Activated T-cell treated with anti-CD3 and anti-CD28 coated beads, Interleukin-2, amount 50 U/mL, for 4 hours (primary cell): ENCODE results near the gene SEC31B. TPM values are rescaled to one million over a fixed set of nuclear protein-coding genes. Genes with fewer than 3 reads are reported as not detected.

ENCODE experiments used
- ATAC-seq, 2 donors: fragments of 200-7000 bp; cut with Tn5 transposase; one replicate each; pipeline ENCODE4 v1.10.0; 2021
- DNase-seq: peaks from one replicate; pipeline ENCODE4 v3.0.0-alpha.2; 2020
- H3K27me3 Mint-ChIP-seq: one replicate; pipeline ENCODE4 v1.8.0; 2021; ENCODE audit warnings: low read depth, mixed read lengths
- H3K36me3 Mint-ChIP-seq: one replicate; pipeline ENCODE4 v1.8.0; 2022; ENCODE audit warnings: mixed read lengths; ENCODE audit not compliant: insufficient read depth
- H3K4me1 Mint-ChIP-seq: one replicate; pipeline ENCODE4 v1.8.0; 2021; ENCODE audit warnings: low read depth, mixed read lengths
- H3K4me3 Mint-ChIP-seq: one replicate; pipeline ENCODE4 v1.8.0; 2021; ENCODE audit warnings: mild to moderate bottlenecking, moderate library complexity, mixed read lengths
- H3K9me3 Mint-ChIP-seq: one replicate; pipeline ENCODE4 v1.8.0; 2021; ENCODE audit warnings: mixed read lengths
- total RNA-seq, 3 donors: library from RNA; stranded (reverse); gene quantifications; one replicate each; pipeline ENCODE4 v1.2.1, GENCODE V29; 2021

The SEC31B gene
- total RNA-seq, 3 donors from 2014 or later: 6.2 to 7.6 (median 6.9) TPM

DNA sequence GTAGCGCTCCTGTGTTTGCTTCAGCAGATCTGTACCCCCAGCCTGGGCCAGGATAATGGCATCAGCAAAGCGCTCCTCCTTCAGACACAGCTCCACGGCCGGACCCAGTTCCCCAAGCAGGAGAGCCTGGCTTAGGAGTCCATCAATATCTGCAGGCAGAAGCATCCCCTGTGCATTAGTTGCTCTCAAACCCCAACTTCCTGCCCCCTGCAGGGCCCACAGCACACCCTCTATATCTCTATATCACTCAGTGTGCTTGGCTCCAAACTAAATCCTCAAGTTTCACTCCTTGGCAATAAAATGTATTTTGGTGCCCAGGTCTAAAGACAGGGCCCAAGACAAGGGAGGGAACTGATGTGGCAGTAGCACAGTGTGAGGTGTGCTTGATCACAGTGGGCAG, 21.6 kb downstream of the SEC31B start:
- Mint-ChIP-seq H3K9me3 (no peaks in the 10 kb centered on the region), H3K36me3 (peaks cover 47% of the 10 kb centered on the region), H3K27me3 (no peaks in the 10 kb centered on the region), H3K4me3 (no peak overlapping the region), H3K4me1 (no peaks in the 10 kb centered on the region)
- ATAC-seq (no peak), DNase-seq (no peak)

DNA sequence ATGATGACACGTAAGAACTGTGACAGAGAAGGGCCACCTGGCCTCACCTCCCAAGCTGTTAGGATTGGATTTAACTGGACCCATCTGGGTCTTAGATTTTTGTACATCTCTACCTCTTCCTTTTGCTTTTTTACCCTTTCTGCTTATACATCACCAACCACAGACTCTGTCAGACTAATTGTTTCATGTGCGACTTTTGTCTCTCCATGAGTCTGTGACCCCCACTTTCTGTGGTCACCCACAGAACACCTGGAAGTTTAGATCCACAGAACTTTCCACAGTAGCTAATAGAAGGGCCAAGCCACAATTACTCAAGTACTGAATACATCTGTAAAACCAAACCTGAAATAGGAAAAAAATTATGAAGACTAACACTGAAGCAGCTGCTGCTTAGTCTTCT, 23.1 kb downstream of the SEC31B start:
- Mint-ChIP-seq H3K4me1 (no peaks in the 10 kb centered on the region), H3K9me3 (no peaks in the 10 kb centered on the region), H3K4me3 (no peak overlapping the region), H3K27me3 (no peaks in the 10 kb centered on the region), H3K36me3 (peaks cover 46% of the 10 kb centered on the region)
- ATAC-seq (no peak), DNase-seq (no peak)

DNA sequence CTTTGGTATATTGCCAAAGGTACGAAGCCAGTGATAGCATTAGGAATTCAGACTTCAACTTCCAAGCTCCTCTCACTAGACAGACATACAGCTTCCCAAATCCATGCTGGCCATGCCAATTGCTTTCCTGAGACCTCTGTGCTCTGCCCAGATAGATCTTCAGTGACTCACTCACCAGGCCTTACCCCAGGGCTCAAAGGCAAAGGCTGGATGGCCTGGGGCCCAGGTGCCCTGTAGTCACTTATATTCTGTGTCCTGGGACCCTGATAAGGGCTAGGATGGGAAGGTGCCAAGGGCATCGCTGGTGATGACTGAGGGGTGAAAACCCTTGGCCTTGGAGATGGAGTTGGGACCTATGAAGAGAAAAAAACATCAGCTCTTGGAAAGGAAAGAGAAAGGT, 29.1 kb downstream of the SEC31B start:
- Mint-ChIP-seq H3K9me3 (no peaks in the 10 kb centered on the region), H3K27me3 (no peaks in the 10 kb centered on the region), H3K4me1 (no peaks in the 10 kb centered on the region), H3K4me3 (no peak overlapping the region), H3K36me3 (peaks cover 25% of the 10 kb centered on the region)
- DNase-seq: no peak
- ATAC-seq: no peak

DNA sequence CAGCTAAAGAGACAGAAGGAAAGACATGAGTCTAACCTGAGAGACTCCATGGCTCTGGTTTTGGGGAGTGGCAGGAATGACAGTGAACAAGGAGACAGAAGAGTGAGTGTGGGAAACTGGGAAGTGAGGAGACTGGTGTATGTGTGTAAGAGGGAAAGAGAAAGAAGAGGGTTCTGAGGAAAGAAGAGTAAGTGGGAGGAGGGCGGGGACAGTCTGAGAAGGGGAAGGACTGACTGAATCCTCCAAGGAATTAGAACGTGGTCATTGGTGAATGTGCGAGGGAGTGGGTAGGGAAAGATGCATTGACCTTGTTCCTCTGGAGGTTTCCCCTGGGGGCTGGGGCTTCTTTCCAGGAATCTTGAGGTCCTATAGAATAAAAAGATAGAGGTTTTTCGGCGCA, 30.3 kb downstream of the SEC31B start:
- no peak for DNase-seq
- no peaks in the 10 kb centered on the region for H3K9me3 Mint-ChIP-seq
- no peak for ATAC-seq
- H3K4me1 Mint-ChIP-seq: no peaks in the 10 kb centered on the region
- H3K36me3 Mint-ChIP-seq: peaks cover 24% of the 10 kb centered on the region
- H3K27me3 Mint-ChIP-seq: no peaks in the 10 kb centered on the region
- no peak overlapping the region for H3K4me3 Mint-ChIP-seq

DNA sequence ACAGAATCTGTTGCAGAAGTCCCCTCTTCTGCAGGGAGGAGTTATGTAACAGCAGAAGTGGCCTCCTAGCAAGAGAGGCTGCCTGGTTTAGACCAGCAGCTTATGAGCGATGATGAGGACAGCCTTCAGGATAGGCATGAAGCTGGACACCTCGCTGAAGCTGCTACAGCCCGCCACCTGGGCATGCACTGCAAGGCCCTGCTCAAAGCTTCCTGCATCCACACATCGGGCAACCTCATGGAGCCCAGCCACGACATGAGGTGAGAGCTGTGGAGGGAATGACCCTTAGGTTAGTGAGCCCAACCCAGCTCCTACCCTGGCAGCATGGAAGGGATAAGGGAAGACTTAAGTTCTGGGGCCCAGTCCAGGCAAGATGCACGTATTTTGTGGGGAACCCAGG, 32.1 kb downstream of the SEC31B start:
- DNase-seq: no peak
- H3K27me3 Mint-ChIP-seq: no peaks in the 10 kb centered on the region
- H3K4me1 Mint-ChIP-seq: peaks cover 9% of the 10 kb centered on the region
- H3K9me3 Mint-ChIP-seq: no peaks in the 10 kb centered on the region
- H3K36me3 Mint-ChIP-seq: peaks cover 16% of the 10 kb centered on the region
- ATAC-seq: no peak
- no peak overlapping the region for H3K4me3 Mint-ChIP-seq

DNA sequence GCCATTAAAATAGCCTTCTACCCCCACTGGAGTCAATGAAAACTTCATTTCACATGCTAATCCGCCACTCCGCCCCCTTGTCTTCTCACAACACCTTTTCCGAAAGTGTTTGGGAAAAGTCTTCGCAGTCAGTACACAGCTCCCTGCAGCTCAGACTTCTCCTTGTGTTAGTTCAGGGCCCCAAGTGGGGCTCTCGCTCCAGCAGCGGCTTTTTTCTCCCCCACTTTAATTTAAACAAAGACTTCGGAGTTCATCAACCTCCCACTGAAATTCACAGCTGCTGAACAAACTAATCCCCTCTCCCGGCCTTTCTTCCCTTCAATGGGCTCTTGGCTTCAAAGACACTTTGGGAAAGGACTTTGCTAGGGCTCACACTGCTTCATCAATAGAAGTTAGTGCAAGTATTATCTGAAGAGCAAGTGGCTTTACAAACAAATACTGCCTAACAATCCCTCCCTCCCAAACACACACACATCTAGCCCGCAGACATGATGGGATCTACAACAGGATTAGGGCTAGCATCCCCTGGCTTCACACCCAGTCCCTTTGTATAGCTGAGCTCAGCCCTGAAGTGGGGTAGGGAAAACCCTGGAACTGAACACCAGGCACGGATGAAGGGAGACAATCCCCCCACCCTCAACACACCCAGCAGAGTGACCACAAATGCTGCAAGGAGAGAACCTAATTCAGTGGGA, 33.7 kb downstream of the SEC31B start:
- DNase-seq (no peak), ATAC-seq (no peak)
- Mint-ChIP-seq H3K9me3 (no peaks in the 10 kb centered on the region), H3K4me1 (peaks cover 16% of the 10 kb centered on the region), H3K27me3 (peaks cover 3% of the 10 kb centered on the region), H3K36me3 (peaks cover 15% of the 10 kb centered on the region), H3K4me3 (no peak overlapping the region)

DNA sequence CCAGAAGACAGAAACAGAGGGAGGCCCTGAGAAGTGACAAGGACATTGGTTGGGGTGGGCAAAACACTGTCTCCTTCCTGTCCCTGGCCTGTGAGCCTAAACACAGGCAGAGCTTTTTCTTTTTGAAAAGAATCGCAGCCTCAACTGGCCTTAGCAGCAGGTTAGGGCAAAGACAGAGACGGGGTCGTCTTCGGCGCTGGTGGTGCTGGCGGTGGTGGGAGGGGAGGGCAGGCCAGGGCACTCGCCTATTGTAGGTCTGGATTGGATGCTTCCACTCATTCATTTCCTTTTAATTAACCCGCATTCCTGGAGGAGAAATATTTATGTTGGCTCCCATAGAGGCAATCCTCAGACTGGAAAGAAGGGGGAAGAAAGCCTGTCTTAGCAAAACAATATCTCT, 34.3 kb downstream of the SEC31B start:
- Mint-ChIP-seq H3K4me1 (peaks cover 16% of the 10 kb centered on the region), H3K9me3 (no peaks in the 10 kb centered on the region)
- DNase-seq: no peak

DNA sequence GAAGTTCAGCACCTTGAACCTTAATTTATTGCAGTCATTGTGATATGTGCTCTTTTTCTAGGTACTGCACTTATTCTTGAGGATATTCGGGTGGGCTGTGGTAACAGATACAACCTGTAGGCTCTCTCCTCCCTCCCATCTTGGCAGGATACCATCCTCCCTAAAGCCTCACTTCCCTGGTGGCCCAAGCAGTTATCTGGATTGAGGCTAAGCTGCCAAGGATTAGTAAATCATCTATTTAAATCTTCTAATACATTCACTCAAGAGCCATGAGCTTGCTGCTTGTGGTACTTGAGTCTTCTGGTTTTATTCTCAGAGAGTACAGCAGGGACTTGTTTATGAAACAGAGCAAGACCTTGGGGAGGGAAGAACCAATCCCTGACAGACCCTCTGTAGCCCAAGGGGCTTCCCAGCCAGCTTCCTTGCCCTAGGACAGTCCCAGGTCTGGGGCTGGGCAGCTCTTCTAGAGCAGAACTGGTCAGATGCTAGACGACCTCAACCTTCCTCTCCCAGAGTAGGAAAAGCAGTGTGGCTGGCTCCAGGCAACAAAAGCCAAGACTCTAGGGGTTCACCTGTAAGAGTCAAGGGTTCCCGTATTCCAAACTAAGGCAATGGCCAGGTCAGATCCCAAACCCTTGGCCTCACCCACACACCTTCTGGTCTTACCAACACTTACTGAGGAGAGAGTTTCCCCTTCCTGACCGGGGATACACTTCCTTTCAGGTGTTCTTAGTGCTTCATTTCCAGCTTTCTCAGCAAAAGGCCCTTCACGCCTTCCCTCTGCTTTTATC, 35.6 kb downstream of the SEC31B start:
- Mint-ChIP-seq H3K27me3 (peaks cover 17% of the 10 kb centered on the region), H3K9me3 (no peaks in the 10 kb centered on the region), H3K4me3 (no peak overlapping the region), H3K4me1 (peaks cover 16% of the 10 kb centered on the region), H3K36me3 (peaks cover 4% of the 10 kb centered on the region)
- ATAC-seq: no peak
- no peak for DNase-seq

More for the DNA sequence above, 34.3 kb downstream of the SEC31B start:
- Mint-ChIP-seq H3K36me3 (peaks cover 12% of the 10 kb centered on the region), H3K27me3 (peaks cover 6% of the 10 kb centered on the region), H3K4me3 (no peak overlapping the region)
- ATAC-seq: no peak

DNA sequence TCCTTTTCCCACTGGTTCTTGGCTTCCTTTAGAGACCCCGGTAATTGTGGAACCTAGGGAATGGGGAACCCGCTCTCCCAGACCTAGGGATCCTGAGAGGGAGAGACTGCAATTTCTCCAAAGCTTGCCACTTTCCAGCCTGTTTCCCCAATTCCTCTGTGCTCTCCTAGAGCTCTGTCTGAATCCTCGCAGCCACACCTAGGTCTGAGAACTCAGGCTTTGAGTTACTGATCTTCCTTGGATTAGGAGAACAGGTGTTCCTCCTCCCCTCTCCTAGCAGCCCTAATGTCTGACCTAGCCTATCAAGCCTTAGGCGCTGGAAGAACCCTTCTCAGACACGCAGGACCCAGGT, 36.9 kb downstream of the SEC31B start:
- Mint-ChIP-seq H3K36me3 (peaks cover 2% of the 10 kb centered on the region), H3K4me3 (peak overlapping the region; percentile 82), H3K9me3 (no peaks in the 10 kb centered on the region), H3K4me1 (peaks cover 16% of the 10 kb centered on the region), H3K27me3 (peaks cover 28% of the 10 kb centered on the region)
- DNase-seq (no peak), ATAC-seq (no peak)

DNA sequence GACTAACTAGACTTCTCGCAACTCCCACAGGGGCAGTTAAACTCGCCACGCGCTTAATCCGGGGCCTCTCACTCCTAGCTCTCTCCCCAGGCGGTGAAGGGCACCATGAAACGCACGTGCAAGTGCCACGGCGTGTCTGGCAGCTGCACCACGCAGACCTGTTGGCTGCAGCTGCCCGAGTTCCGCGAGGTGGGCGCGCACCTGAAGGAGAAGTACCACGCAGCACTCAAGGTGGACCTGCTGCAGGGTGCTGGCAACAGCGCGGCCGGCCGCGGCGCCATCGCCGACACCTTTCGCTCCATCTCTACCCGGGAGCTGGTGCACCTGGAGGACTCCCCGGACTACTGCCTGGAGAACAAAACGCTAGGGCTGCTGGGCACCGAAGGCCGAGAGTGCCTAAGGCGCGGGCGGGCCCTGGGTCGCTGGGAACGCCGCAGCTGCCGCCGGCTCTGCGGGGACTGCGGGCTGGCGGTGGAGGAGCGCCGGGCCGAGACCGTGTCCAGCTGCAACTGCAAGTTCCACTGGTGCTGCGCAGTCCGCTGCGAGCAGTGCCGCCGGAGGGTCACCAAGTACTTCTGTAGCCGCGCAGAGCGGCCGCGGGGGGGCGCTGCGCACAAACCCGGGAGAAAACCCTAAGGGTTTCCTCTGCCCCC, 37.4 kb downstream of the SEC31B start:
- peaks cover 2% of the 10 kb centered on the region for H3K36me3 Mint-ChIP-seq
- ATAC-seq (peak; percentile 66 to 67), DNase-seq (peak; percentile 60)
- H3K9me3 Mint-ChIP-seq: no peaks in the 10 kb centered on the region
- peaks cover 16% of the 10 kb centered on the region for H3K4me1 Mint-ChIP-seq
- peaks cover 28% of the 10 kb centered on the region for H3K27me3 Mint-ChIP-seq
- H3K4me3 Mint-ChIP-seq: peak overlapping the region; percentile 82

DNA sequence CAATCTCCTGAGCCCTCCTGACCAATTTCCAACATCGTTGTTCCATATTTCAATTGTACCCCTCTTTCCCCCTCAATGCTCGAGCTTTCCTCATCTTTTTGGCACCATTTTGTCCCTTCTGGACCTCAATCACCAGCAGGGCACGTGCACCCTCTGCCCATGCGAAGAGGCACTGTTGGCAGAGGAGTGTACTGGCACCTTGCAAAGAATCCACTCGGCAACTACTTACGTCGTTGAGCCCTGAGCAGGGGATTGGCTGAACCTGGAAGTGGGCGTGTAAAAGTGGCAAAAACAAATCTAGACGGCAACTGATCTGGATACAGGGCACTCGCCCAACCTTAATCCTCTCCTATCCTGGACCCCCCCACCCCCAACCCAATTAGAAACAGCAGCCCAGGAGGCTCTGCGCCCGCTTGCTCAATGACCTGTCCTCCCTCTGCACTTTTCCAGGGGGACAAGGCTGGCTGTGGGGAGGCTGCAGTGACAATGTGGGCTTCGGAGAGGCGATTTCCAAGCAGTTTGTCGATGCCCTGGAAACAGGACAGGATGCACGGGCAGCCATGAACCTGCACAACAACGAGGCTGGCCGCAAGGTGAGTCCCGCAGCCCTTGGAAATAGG, 38.1 kb downstream of the SEC31B start:
- peak; percentile 88 for DNase-seq
- H3K4me1 Mint-ChIP-seq: peaks cover 16% of the 10 kb centered on the region
- peak; percentile 95 to 96 for ATAC-seq
- H3K9me3 Mint-ChIP-seq: no peaks in the 10 kb centered on the region
- peak overlapping the region; percentile 82 for H3K4me3 Mint-ChIP-seq
- no peaks in the 10 kb centered on the region for H3K36me3 Mint-ChIP-seq
- H3K27me3 Mint-ChIP-seq: peaks cover 28% of the 10 kb centered on the region

DNA sequence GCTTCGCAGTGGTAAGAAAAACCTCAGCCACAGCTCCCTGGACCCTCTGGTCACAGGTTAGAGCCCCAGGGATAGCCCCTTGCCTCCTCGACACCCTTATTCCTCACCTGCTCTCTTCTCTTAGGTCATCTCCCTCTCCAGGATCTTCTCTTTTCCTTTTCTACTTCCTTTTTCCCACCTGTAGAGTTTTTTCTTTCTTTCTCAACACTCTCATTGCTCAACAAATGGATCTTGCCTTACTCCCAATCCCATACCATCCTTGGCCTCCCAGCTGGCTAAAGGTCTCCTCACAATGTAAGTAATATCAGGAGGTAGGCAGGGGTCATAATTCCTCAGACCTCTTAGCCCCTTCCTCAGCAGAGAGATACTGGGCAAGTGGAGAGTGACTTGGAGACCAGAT, 39.7 kb downstream of the SEC31B start:
- H3K36me3 Mint-ChIP-seq: no peaks in the 10 kb centered on the region
- no peaks in the 10 kb centered on the region for H3K9me3 Mint-ChIP-seq
- H3K27me3 Mint-ChIP-seq: peaks cover 28% of the 10 kb centered on the region
- H3K4me1 Mint-ChIP-seq: peaks cover 16% of the 10 kb centered on the region
- no peak for DNase-seq
- no peak for ATAC-seq
- no peak overlapping the region for H3K4me3 Mint-ChIP-seq

DNA sequence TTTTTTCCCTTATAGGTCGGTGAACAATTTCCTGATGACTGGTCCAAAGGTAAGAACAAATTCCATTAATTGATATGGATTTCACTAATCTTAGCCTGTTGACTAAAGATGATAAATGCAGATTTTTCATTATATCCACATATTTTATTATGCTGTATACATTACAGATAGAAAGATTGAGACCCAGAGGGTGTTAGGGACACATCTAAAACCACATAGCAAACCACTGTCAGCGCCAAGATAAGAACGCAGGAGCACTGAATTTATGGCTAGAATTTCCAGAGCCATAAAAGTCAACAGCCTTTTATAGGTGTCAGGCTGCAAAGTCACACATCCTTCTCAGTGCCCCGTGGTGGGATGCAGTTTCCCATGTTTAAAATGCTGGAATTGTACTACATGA, 40.6 kb downstream of the SEC31B start:
- no peaks in the 10 kb centered on the region for H3K9me3 Mint-ChIP-seq
- DNase-seq (no peak), ATAC-seq (no peak)
- peaks cover 31% of the 10 kb centered on the region for H3K27me3 Mint-ChIP-seq
- peaks cover 16% of the 10 kb centered on the region for H3K4me1 Mint-ChIP-seq
- no peak overlapping the region for H3K4me3 Mint-ChIP-seq
- H3K36me3 Mint-ChIP-seq: no peaks in the 10 kb centered on the region

DNA sequence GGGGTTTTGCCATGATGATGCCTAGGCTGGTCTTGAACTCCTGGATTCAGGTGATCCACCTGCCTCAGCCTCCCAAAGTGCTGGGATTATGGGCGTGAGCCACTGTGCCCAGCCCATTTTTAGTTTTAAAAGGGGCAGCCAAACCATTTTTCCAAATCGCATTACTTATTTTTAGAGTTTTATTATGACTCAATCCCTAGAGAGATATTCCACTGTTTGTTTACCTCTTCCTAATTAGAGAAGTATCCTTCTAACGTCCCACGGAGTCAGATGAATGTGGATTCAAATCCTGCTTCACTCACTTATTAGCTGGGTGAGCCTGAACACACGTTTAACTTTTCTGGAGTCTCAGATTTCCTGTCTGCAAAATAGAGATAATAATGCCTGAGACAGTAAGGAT, 41.7 kb downstream of the SEC31B start:
- H3K27me3 Mint-ChIP-seq: peaks cover 31% of the 10 kb centered on the region
- H3K4me3 Mint-ChIP-seq: no peak overlapping the region
- ATAC-seq (no peak), DNase-seq (no peak)
- no peaks in the 10 kb centered on the region for H3K36me3 Mint-ChIP-seq
- no peaks in the 10 kb centered on the region for H3K9me3 Mint-ChIP-seq
- peaks cover 11% of the 10 kb centered on the region for H3K4me1 Mint-ChIP-seq
